ENCODE measurements around the gene DNAJB2.
"Not testable (repeated sequence)": the region's sequence is repeated elsewhere in the genome, so short reads cannot be mapped to it uniquely, and the experiment has no call there.

Gene DNAJB2

GRCh38 chr2:219285373-219285735, 6.2 kb downstream of the DNAJB2 start:
- H3K27me3 ChIP-seq (ENCODE audit: insufficient read depth, low read length, poor library complexity): no peaks in the 10 kb centered on the region
- no peak overlapping the region for H2AFZ ChIP-seq (ENCODE audit: low read depth, low read length)
- no peak overlapping the region for H3K4me2 ChIP-seq (ENCODE audit: insufficient read depth, low read length)
- ATAC-seq (ENCODE audit: insufficient read depth, low read depth): no peak
- H3K79me2 ChIP-seq (ENCODE audit: insufficient read depth, low read length): no peaks in the 10 kb centered on the region
- H3K4me1 ChIP-seq (ENCODE audit: insufficient read depth, low read length): peaks cover under 1% of the 10 kb centered on the region; the same call in 1 of the 2 replicates
- 0 out of 2 replicates have a peak, but pooled peaks cover 8% of the 10 kb centered on the region for H3K36me3 ChIP-seq (ENCODE audit: insufficient read depth, low read length)
- TF ChIP-seq, protein P1, sequence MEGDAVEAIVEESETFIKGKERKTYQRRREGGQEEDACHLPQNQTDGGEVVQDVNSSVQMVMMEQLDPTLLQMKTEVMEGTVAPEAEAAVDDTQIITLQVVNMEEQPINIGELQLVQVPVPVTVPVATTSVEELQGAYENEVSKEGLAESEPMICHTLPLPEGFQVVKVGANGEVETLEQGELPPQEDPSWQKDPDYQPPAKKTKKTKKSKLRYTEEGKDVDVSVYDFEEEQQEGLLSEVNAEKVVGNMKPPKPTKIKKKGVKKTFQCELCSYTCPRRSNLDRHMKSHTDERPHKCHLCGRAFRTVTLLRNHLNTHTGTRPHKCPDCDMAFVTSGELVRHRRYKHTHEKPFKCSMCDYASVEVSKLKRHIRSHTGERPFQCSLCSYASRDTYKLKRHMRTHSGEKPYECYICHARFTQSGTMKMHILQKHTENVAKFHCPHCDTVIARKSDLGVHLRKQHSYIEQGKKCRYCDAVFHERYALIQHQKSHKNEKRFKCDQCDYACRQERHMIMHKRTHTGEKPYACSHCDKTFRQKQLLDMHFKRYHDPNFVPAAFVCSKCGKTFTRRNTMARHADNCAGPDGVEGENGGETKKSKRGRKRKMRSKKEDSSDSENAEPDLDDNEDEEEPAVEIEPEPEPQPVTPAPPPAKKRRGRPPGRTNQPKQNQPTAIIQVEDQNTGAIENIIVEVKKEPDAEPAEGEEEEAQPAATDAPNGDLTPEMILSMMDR (IDR thresholded peaks at IDR 0.05; ENCODE audit: borderline replicate concordance, extremely low read depth, low read length, poor library complexity, severe bottlenecking): no peak
- no peak for TF ChIP-seq EZH2 (IDR thresholded peaks at IDR 0.05; ENCODE audit: borderline replicate concordance, low read depth, low read length, severe bottlenecking)
- no peak for DNase-seq
- no peak overlapping the region for H3K27ac ChIP-seq (ENCODE audit: low read length)
- no peaks in the 10 kb centered on the region; the same call in 1 of the 2 replicates for H4K20me1 ChIP-seq (ENCODE audit: insufficient read depth, low read length)
- no peak overlapping the region for H3K4me3 ChIP-seq (ENCODE audit: low read depth in 1 of 2, low read length in 2 of 2)
- no peak overlapping the region for H3K9ac ChIP-seq (ENCODE audit: low read depth, low read length)
- no peaks in the 10 kb centered on the region for H3K9me3 ChIP-seq (ENCODE audit: insufficient read depth, low read length, severe bottlenecking)

DNA sequence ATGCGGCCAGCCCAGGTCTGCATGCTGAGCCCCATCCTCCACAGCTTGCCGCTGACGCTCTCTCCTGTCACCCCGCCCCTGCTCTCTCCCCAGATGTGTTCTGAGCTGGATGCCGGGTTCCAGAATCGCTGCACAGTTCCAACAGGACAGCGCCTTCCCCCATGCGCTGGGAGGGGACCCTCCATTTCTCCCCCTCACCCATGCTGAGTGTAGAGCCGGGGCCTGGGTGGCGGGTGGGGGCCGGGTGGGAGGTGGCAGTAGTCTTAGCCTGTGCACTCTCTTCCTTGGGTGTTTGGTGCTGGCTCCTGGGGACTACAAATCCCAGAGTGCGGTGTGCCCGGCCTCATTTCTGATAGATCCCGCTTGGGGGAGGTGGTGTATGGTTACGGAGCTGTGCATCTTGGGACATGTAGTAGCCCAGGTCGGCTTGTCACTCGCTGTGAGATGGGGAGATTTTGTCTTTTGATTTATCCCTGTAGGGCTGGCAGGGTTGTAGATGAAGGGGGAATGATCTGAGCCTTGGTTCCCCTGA, 6.8 kb downstream of the DNAJB2 start:
- Histone ChIP-seq H3K9ac (ENCODE audit: low read depth, low read length) (no peak overlapping the region), H3K4me2 (ENCODE audit: insufficient read depth, low read length) (no peak overlapping the region), H3K4me3 (ENCODE audit: low read depth in 1 of 2, low read length in 2 of 2) (no peak overlapping the region), H3K36me3 (ENCODE audit: insufficient read depth, low read length) (0 out of 2 replicates have a peak, but pooled peaks cover 8% of the 10 kb centered on the region), H2AFZ (ENCODE audit: low read depth, low read length) (no peak overlapping the region), H3K27me3 (ENCODE audit: insufficient read depth, low read length, poor library complexity) (no peaks in the 10 kb centered on the region), H3K27ac (ENCODE audit: low read length) (no peak overlapping the region), H3K4me1 (ENCODE audit: insufficient read depth, low read length) (no peaks in the 10 kb centered on the region), H3K79me2 (ENCODE audit: insufficient read depth, low read length) (no peaks in the 10 kb centered on the region), H4K20me1 (ENCODE audit: insufficient read depth, low read length) (no peaks in the 10 kb centered on the region; the same call in 1 of the 2 replicates), H3K9me3 (ENCODE audit: insufficient read depth, low read length, severe bottlenecking) (no peaks in the 10 kb centered on the region)
- no peak for DNase-seq
- TF ChIP-seq, protein P1 (IDR thresholded peaks at IDR 0.05; ENCODE audit: borderline replicate concordance, extremely low read depth, low read length, poor library complexity, severe bottlenecking): no peak
- TF ChIP-seq EZH2 (IDR thresholded peaks at IDR 0.05; ENCODE audit: borderline replicate concordance, low read depth, low read length, severe bottlenecking): no peak
- ATAC-seq (ENCODE audit: insufficient read depth, low read depth): peak; percentile 30; the same call in 1 of the 3 replicates

DNA sequence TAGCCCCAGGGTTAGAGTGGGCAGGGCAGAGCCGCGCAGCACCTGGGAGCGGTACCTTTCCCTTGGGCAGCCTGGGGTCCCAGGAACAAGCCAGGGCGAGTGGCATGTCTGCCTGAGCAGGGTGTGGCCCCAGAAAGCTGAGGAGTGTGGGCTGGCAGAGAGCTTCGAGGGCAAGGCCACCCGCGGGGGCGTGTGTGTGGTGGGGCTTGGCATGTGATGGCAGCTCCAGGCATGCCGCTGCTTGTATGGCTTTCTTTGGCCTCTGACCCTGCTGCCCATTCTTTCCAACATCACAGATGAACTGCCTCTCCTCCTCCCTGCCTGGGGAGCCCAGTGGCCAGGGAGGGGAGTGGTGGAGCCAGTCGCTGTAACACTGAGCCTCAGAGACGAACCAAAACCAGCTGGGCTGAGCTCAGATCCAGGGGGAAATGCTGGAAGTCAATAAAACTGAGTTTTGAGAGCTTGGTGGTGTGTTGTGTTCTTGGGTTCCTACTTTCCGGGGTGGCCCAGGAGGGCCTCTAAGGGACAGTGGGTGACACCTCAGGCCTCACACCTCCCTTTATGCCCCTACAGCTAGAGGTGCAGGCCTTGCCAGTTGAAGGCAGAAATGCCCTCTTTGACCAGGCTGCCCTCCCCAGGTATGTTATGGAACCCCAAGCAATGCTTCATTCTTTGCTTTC, 7.4 kb downstream of the DNAJB2 start:
- TF ChIP-seq, protein P1 (IDR thresholded peaks at IDR 0.05; ENCODE audit: borderline replicate concordance, extremely low read depth, low read length, poor library complexity, severe bottlenecking): no peak
- TF ChIP-seq EZH2 (IDR thresholded peaks at IDR 0.05; ENCODE audit: borderline replicate concordance, low read depth, low read length, severe bottlenecking): no peak
- Histone ChIP-seq H3K4me2 (ENCODE audit: insufficient read depth, low read length) (no peak overlapping the region), H3K27me3 (ENCODE audit: insufficient read depth, low read length, poor library complexity) (no peaks in the 10 kb centered on the region), H4K20me1 (ENCODE audit: insufficient read depth, low read length) (no peaks in the 10 kb centered on the region; the same call in 1 of the 2 replicates), H3K4me3 (ENCODE audit: low read depth in 1 of 2, low read length in 2 of 2) (no peak overlapping the region), H3K9me3 (ENCODE audit: insufficient read depth, low read length, severe bottlenecking) (no peaks in the 10 kb centered on the region), H3K4me1 (ENCODE audit: insufficient read depth, low read length) (no peaks in the 10 kb centered on the region), H3K9ac (ENCODE audit: low read depth, low read length) (no peak overlapping the region), H3K36me3 (ENCODE audit: insufficient read depth, low read length) (0 out of 2 replicates have a peak, but pooled peaks cover 6% of the 10 kb centered on the region), H2AFZ (ENCODE audit: low read depth, low read length) (no peak overlapping the region), H3K79me2 (ENCODE audit: insufficient read depth, low read length) (no peaks in the 10 kb centered on the region), H3K27ac (ENCODE audit: low read length) (no peak overlapping the region)
- no peak for DNase-seq
- no peak; the same call in 2 of the 3 replicates for ATAC-seq (ENCODE audit: insufficient read depth, low read depth)

DNA sequence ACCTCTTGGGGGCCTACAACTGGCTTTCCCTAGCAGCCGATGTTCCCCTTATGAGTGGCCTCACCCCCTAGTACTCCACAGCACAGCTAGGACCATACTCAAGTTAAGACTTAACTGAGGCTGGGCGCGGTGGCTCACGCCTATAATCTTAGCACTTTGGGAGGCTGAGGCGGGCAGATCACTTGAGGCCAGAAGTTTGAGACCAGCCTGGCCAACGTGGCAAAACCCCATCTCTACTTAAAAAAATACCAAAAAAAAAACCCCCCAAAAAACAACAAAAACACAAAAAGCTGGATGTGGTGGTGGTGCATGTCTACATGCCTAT, 7.9 kb downstream of the DNAJB2 start:
- H2AFZ ChIP-seq (ENCODE audit: low read depth, low read length); H3K4me1 ChIP-seq (ENCODE audit: insufficient read depth, low read length): not testable (repeated sequence)

More for the DNA sequence above, 7.9 kb downstream of the DNAJB2 start:
- not testable (repeated sequence) for DNase-seq; H3K9me3 ChIP-seq (ENCODE audit: insufficient read depth, low read length, severe bottlenecking); ATAC-seq (ENCODE audit: insufficient read depth, low read depth); H3K4me2 ChIP-seq (ENCODE audit: insufficient read depth, low read length); H3K4me3 ChIP-seq (ENCODE audit: low read depth in 1 of 2, low read length in 2 of 2); H3K36me3 ChIP-seq (ENCODE audit: insufficient read depth, low read length); H4K20me1 ChIP-seq (ENCODE audit: insufficient read depth, low read length); H3K27me3 ChIP-seq (ENCODE audit: insufficient read depth, low read length, poor library complexity); H3K9ac ChIP-seq (ENCODE audit: low read depth, low read length); H3K79me2 ChIP-seq (ENCODE audit: insufficient read depth, low read length); H3K27ac ChIP-seq (ENCODE audit: low read length)

Data from DND-41 (cell line).